Measurements from ENCODE around the gene ABHD14A.

DNA sequence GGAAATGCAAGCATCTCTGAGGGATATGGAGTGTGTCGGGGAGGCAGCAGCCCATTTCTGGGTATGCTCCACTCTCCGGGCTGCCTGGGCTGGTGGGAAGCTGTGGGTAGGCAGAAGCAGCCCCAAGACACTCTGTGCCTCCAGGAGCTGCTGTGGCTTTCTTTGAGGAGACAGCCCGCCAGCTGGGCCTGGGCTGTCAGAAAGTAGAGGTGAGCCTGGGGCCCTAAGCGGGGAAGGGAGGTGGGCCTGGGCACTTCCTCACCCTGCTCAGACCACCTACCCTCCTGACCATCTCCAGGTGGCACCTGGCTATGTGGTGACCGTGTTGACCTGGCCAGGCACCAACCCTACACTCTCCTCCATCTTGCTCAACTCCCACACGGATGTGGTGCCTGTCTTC lies 10.2 kb downstream of the ABHD14A start:
- TF ChIP-seq, protein P1, sequence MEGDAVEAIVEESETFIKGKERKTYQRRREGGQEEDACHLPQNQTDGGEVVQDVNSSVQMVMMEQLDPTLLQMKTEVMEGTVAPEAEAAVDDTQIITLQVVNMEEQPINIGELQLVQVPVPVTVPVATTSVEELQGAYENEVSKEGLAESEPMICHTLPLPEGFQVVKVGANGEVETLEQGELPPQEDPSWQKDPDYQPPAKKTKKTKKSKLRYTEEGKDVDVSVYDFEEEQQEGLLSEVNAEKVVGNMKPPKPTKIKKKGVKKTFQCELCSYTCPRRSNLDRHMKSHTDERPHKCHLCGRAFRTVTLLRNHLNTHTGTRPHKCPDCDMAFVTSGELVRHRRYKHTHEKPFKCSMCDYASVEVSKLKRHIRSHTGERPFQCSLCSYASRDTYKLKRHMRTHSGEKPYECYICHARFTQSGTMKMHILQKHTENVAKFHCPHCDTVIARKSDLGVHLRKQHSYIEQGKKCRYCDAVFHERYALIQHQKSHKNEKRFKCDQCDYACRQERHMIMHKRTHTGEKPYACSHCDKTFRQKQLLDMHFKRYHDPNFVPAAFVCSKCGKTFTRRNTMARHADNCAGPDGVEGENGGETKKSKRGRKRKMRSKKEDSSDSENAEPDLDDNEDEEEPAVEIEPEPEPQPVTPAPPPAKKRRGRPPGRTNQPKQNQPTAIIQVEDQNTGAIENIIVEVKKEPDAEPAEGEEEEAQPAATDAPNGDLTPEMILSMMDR (IDR thresholded peaks at IDR 0.05): no peak
- no peak for TF ChIP-seq POLR2A (IDR thresholded peaks at IDR 0.05)

All from lower leg skin (tissue), 3 donors.